ENCODE results near the gene CNTNAP5. TPM values are rescaled to one million over a fixed set of nuclear protein-coding genes. Genes with fewer than 3 reads are reported as not detected.

CNTNAP5 gene
- total and polyA plus RNA-seq, 9 of the 15 experiments (the other 6 are each of a cell fraction or from before 2014, with no cell fraction given) = not detected

- H3K4me1 ChIP-seq (replicated peaks in 1 of 2; ENCODE audit: control insufficient read depth in 2 of 2, insufficient read depth in 2 of 2, low read length in 2 of 2) = no peaks in the 10 kb centered on the region
- no TSS peak for BruUV-seq (replicated peaks)
- no peak overlapping the region for H3K27ac ChIP-seq (ENCODE audit: extremely low read depth, low read depth, low read length)
- DNase-seq (ENCODE audit: extremely low read depth in 1 of 4, low spot score in 3 of 4) = no peak
- ChIA-PET POLR2A (no interaction called here), CTCF (ENCODE audit: low intra/inter-chr PET ratio) (no interaction called here)
- H3K36me3 ChIP-seq (ENCODE audit: control insufficient read depth, insufficient read depth, low read length) = no peaks in the 10 kb centered on the region
- intact Hi-C loops (cut with micrococcal nuclease) (no loop called here), in situ Hi-C loops (cut with MboI) (no loop called here)
- H3K9me3 ChIP-seq (replicated peaks; ENCODE audit: control insufficient read depth, insufficient read depth, low read depth, low read length) = no peaks in the 10 kb centered on the region
- H3K27me3 ChIP-seq (ENCODE audit: control insufficient read depth in 2 of 2, insufficient read depth in 2 of 2, low read length in 2 of 2) = no peaks in the 10 kb centered on the region
- no peak overlapping the region for H3K4me2 ChIP-seq (ENCODE audit: insufficient read depth, low read length)
- ATAC-seq = no peak
- H3K79me2 ChIP-seq (ENCODE audit: control insufficient read depth, insufficient read depth, low read length) = no peaks in the 10 kb centered on the region
- H2AFZ ChIP-seq (ENCODE audit: low read depth, low read length) = no peak overlapping the region
- no peaks in the 10 kb centered on the region for H4K20me1 ChIP-seq (replicated peaks; ENCODE audit: control insufficient read depth, insufficient read depth, low read length)
- no peak overlapping the region for H3K4me3 ChIP-seq
- no peak overlapping the region for H3K9ac ChIP-seq (ENCODE audit: insufficient read depth in 1 of 2, low read depth in 2 of 2, low read length in 2 of 2)
- WGBS (ENCODE audit: insufficient coverage, low coverage, missing lambda C conversion rate) = 0% methylated on average over 4 of the region's 4 CpGs
- no peak for FAIRE-seq
- no peaks in the 10 kb centered on the region for H3K9me1 ChIP-seq (ENCODE audit: control insufficient read depth, insufficient read depth, low read length)
- no peak for TF ChIP-seq SRF (CRISPR knock-in tag; IDR thresholded peaks at IDR 0.05)
- TF ChIP-seq MEF2D (tag; conservative IDR thresholded peaks at IDR 0.05; ENCODE audit: low read depth) = no peak
- no peak for TF ChIP-seq SMAD4 (CRISPR knock-in tag; conservative IDR thresholded peaks at IDR 0.05)
- TF ChIP-seq SFPQ (IDR thresholded peaks at IDR 0.05; ENCODE audit: low read depth, low read length) = no peak
- TF ChIP-seq TRIM24 (IDR thresholded peaks at IDR 0.05) = no peak
- TF ChIP-seq DPF2 (IDR thresholded peaks at IDR 0.05) = no peak
- TF ChIP-seq LCOR (CRISPR knock-in tag; IDR thresholded peaks at IDR 0.05) = no peak
- no peak for TF ChIP-seq EWSR1 (IDR thresholded peaks at IDR 0.05; ENCODE audit: borderline replicate concordance, low read depth, partially characterized antibody)
- no peak for TF ChIP-seq DMBX1 (CRISPR knock-in tag; IDR thresholded peaks at IDR 0.05; ENCODE audit: borderline replicate concordance)
- TF ChIP-seq PHF21A (IDR thresholded peaks at IDR 0.05; ENCODE audit: borderline replicate concordance, low read depth) = no peak
- no peak for TF ChIP-seq CREM (IDR thresholded peaks at IDR 0.05; ENCODE audit: low read depth)
- TF ChIP-seq FOSL1 (tag; conservative IDR thresholded peaks at IDR 0.05) = no peak
- TF ChIP-seq WHSC1 (IDR thresholded peaks at IDR 0.05; ENCODE audit: low read length) = no peak
- TF ChIP-seq TSHZ1 (CRISPR knock-in tag; IDR thresholded peaks at IDR 0.05) = no peak
- TF ChIP-seq HDAC2 (IDR thresholded peaks at IDR 0.05) = no peak
- TF ChIP-seq RB1 (IDR thresholded peaks at IDR 0.05; ENCODE audit: low read depth) = no peak
- no peak for TF ChIP-seq SIRT6 (IDR thresholded peaks at IDR 0.05; ENCODE audit: low read depth, low read length)
- no peak for TF ChIP-seq CHCHD3 (CRISPR knock-in tag; IDR thresholded peaks at IDR 0.05)
- no peak for TF ChIP-seq TRIM25 (IDR thresholded peaks at IDR 0.05; ENCODE audit: borderline replicate concordance)
Measured at GRCh38 chr2:124151691-124152090, 126.6 kb downstream of the CNTNAP5 start.

All from K562 (cell line).